ENCODE data around the gene BPIFA2. TPM values are rescaled to one million over a fixed set of nuclear protein-coding genes. Genes with fewer than 3 reads are reported as not detected.

BPIFA2 gene
- total RNA-seq, 1 experiment from 2014 or later, result not detected

- H2BK20ac ChIP-seq (ENCODE audit: low read depth, low read length, poor library complexity, severe bottlenecking), result no peak overlapping the region
- Mint-ChIP-seq H3K36me3 (ENCODE audit: insufficient read depth in 1 of 3, low read depth in 3 of 3) (peaks cover 0 to 3% (median 0%) of the 10 kb centered on the region in 3 experiments; a peak in 1 of 7 replicates), H3K4me1 (peaks cover 0 to 3% of the 10 kb centered on the region in 2 experiments; a peak in 1 of 4 replicates), H3K27me3 (ENCODE audit: low read depth) (peaks cover 47% of the 10 kb centered on the region), H3K27ac (no peak overlapping the region; a peak in 1 of 7 replicates), H3K4me3 (no peak overlapping the region), H3K9me3 (peaks cover 15 to 17% of the 10 kb centered on the region in 2 experiments)
- no peak overlapping the region for H3K4ac ChIP-seq (ENCODE audit: low read depth, low read length)
- H4K91ac ChIP-seq (ENCODE audit: insufficient read length, low read depth, low read length), result no peak overlapping the region
- no peaks in the 10 kb centered on the region for H3K4me1 ChIP-seq (ENCODE audit: insufficient read depth, low read length)
- H3K79me2 ChIP-seq (ENCODE audit: insufficient read depth, low read length), result no peaks in the 10 kb centered on the region
- WGBS (ENCODE audit: extremely low coverage, insufficient read length, low lambda C conversion rate), result no CpG with 5 or more reads among the region's 6 CpGs
- H3K18ac ChIP-seq (ENCODE audit: insufficient read length, low read depth, low read length), result no peak overlapping the region
- no peak overlapping the region for H2AFZ ChIP-seq (ENCODE audit: low read length)
- no peak for DNase-seq
- no peak overlapping the region for H3K4me2 ChIP-seq (ENCODE audit: insufficient read depth, insufficient read length, low read length)
- no peak overlapping the region for H3K56ac ChIP-seq (ENCODE audit: insufficient read length, low read depth, low read length)
- no peak for TF ChIP-seq CTCF (conservative IDR thresholded peaks at IDR 0.05)
- no peak overlapping the region for H2AK5ac ChIP-seq (ENCODE audit: insufficient read length, low read length)
- no peaks in the 10 kb centered on the region for H3K9me3 ChIP-seq (ENCODE audit: control insufficient read depth, low read depth, low read length)
- no peak overlapping the region for H2BK12ac ChIP-seq (ENCODE audit: insufficient read length, low read depth, low read length)
- no peak overlapping the region for H3T11ph ChIP-seq (ENCODE audit: low read length)
- H4K20me1 ChIP-seq (ENCODE audit: control insufficient read depth, insufficient read depth, insufficient read length), result no peaks in the 10 kb centered on the region
- no peak overlapping the region for H2BK120ac ChIP-seq (ENCODE audit: low read depth, low read length, poor library complexity, severe bottlenecking)
- no peaks in the 10 kb centered on the region for H3K23me2 ChIP-seq (ENCODE audit: insufficient read length, low read depth, low read length, poor library complexity, severe bottlenecking)
- no peak overlapping the region for H3K27ac ChIP-seq (ENCODE audit: insufficient read length, low read depth, low read length)
- H2BK5ac ChIP-seq (ENCODE audit: insufficient read length, low read length), result no peak overlapping the region
- H3K9ac ChIP-seq (ENCODE audit: extremely low read depth, insufficient read length, low read length), result no peak overlapping the region
- H3K23ac ChIP-seq (ENCODE audit: insufficient read length, low read depth, low read length), result no peak overlapping the region
- no peak overlapping the region for H4K5ac ChIP-seq (ENCODE audit: insufficient read length, low read depth, low read length)
- no peak overlapping the region for H4K8ac ChIP-seq (replicated peaks; ENCODE audit: insufficient read length, low read depth, low read length)
- H3K14ac ChIP-seq (ENCODE audit: insufficient read depth, low read length), result no peak overlapping the region
- no peaks in the 10 kb centered on the region for H3K27me3 ChIP-seq (ENCODE audit: insufficient read depth, low read length)
- no peaks in the 10 kb centered on the region for H3K79me1 ChIP-seq (ENCODE audit: insufficient read depth, low read depth, low read length, poor library complexity, severe bottlenecking)
- H2BK15ac ChIP-seq (ENCODE audit: low read depth, low read length), result no peak overlapping the region
Observed at GRCh38 chr20:33124994-33125393, 43.0 kb upstream of the BPIFA2 start.
